ENCODE results near the gene CHD5.

CHD5 gene

DNA sequence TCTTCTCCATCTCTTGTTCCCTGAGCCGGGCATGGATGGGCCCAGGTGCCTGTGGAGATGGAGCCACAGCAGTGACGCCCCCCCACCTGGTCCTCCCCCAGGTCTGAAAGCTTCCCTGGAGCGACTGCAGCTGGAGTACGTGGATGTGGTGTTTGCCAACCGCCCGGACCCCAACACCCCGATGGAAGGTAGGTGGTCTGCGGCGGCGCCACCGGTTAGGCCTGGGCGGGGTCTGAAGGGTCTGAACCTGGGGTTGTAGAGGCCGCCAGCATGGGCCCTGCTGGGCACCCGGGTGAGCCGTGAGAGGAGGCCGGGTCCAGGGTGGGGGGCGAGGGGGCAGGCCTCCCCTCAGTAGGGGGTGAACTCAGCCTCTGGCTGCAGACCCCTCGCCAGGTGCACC is 89.8 kb downstream of the CHD5 start:
- TF ChIP-seq, protein P1, sequence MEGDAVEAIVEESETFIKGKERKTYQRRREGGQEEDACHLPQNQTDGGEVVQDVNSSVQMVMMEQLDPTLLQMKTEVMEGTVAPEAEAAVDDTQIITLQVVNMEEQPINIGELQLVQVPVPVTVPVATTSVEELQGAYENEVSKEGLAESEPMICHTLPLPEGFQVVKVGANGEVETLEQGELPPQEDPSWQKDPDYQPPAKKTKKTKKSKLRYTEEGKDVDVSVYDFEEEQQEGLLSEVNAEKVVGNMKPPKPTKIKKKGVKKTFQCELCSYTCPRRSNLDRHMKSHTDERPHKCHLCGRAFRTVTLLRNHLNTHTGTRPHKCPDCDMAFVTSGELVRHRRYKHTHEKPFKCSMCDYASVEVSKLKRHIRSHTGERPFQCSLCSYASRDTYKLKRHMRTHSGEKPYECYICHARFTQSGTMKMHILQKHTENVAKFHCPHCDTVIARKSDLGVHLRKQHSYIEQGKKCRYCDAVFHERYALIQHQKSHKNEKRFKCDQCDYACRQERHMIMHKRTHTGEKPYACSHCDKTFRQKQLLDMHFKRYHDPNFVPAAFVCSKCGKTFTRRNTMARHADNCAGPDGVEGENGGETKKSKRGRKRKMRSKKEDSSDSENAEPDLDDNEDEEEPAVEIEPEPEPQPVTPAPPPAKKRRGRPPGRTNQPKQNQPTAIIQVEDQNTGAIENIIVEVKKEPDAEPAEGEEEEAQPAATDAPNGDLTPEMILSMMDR (IDR thresholded peaks at IDR 0.05; ENCODE audit: borderline replicate concordance, insufficient read depth, low read depth, low read length): no peak
- no peak overlapping the region for H3K4me3 ChIP-seq (ENCODE audit: low read depth, low read length)

DNA sequence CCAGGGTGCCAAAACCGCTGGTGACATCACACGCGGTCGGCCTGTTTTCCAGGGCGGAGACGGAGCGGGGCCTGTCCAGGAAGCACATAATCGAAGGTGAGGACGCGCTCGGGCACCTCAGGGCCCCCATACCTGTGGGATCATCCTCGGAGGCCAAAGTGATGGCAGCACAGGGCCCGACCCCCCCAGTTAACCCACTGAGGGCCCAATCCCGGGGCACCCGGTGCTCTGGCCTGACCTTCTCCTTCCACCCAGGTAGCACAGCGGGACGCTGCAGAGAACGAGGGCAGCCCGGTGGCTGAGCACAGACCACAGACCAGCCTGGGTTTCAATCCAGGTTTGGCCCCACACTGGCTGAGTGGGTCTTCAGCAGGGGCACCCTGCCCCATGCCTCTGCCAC is 91.2 kb downstream of the CHD5 start:
- no peak overlapping the region for H3K4me3 ChIP-seq (ENCODE audit: low read depth, low read length)

DNA sequence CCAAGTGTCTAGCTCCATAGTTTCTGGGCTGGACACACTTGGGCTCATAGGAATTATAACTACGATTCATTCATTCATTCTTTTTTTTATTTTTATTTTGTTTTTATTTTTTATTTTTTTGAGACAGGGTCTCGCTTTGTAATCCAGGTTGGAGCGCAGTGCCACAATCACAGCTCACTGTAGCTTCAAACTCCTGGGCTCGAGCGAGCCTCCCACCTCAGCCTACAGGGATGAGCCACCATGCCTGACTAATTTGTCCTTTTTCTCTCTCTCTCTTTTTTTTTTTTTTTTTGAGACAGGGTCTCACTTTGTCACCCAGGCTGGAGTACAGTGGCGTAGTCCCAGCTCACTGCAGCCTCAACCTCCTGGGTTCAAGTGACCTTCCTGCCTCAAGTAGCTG is 92.2 kb downstream of the CHD5 start:
- H3K4me3 ChIP-seq (ENCODE audit: low read depth, low read length): no peak overlapping the region
- TF ChIP-seq, protein P1 (IDR thresholded peaks at IDR 0.05; ENCODE audit: borderline replicate concordance, insufficient read depth, low read depth, low read length): no peak

More for the DNA sequence above, 91.2 kb downstream of the CHD5 start:
- TF ChIP-seq, protein P1 (IDR thresholded peaks at IDR 0.05; ENCODE audit: borderline replicate concordance, insufficient read depth, low read depth, low read length): no peak

DNA sequence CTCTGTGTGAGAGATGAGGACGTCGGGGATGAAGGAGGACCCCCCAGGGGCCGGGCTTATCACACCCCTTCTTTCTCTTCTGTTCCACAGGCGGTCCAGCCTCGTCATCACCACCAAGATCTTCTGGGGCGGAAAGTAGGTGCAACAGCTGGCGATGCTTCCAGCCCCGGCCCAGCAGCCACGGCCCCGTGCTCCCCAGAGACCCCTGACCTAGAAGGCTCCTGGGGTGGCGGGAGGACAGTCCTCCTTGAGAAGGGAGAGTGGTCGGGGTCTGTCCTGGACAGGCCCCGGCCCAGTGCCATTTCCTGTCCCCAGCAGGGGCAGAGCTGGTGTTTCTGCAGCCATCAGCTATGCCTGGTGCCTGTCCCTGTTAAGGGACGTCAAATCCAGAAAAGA is 92.7 kb downstream of the CHD5 start:
- TF ChIP-seq, protein P1 (IDR thresholded peaks at IDR 0.05; ENCODE audit: borderline replicate concordance, insufficient read depth, low read depth, low read length): no peak

DNA sequence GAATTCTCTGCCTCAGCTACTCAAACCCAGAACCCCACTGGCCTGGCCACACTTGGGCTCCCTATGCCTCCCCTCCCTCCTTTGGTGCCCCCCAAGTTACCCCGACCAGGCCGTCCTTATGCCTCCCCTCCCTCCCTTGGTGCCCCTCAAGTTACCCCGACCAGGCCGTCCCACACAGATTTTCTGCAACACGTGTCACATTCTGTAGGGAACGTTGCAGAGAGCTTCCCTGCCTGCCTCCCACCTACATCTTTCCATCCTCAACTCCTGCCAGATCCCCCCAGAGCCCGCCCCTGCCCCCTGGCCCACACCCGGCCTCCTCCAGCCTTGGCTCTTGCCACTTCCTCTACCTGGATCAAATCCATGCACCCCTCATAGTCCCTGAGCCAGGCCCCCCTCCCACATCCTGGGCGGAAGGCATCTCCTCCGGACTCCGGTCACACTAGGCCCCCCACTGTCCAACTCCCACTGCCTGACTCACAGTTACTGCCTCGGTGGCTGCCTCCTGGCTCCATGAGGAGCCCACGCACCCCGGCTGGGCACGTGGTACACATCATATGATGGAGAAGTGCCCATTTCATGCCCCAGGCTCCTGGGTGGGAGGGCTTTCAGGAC is 93.3 kb downstream of the CHD5 start:
- no peak overlapping the region for H3K4me3 ChIP-seq (ENCODE audit: low read depth, low read length)
- TF ChIP-seq, protein P1 (IDR thresholded peaks at IDR 0.05; ENCODE audit: borderline replicate concordance, insufficient read depth, low read depth, low read length): no peak

More for the DNA sequence above, 92.7 kb downstream of the CHD5 start:
- no peak overlapping the region for H3K4me3 ChIP-seq (ENCODE audit: low read depth, low read length)

DNA sequence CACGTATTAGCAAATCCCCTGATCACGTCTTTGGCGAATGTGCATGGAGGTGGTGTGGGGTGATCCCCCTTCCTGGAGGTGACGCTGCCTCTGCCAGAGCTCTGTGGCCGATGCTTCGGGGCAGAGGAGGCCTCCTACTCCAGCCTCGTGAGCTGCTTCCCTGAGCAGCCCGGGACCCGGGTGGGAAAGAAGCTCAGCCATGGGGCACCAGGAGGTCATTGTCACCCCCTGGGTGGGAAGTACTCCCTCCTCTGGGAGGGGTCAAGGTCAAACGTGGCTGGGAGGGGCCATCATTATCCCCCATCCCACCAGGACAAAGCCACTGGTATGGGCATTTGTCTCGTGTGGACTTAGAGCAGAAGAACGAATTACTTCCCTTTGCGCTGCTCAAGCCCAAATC is 93.8 kb downstream of the CHD5 start:
- TF ChIP-seq, protein P1 (IDR thresholded peaks at IDR 0.05; ENCODE audit: borderline replicate concordance, insufficient read depth, low read depth, low read length): no peak
- H3K4me3 ChIP-seq (ENCODE audit: low read depth, low read length): no peak overlapping the region

DNA sequence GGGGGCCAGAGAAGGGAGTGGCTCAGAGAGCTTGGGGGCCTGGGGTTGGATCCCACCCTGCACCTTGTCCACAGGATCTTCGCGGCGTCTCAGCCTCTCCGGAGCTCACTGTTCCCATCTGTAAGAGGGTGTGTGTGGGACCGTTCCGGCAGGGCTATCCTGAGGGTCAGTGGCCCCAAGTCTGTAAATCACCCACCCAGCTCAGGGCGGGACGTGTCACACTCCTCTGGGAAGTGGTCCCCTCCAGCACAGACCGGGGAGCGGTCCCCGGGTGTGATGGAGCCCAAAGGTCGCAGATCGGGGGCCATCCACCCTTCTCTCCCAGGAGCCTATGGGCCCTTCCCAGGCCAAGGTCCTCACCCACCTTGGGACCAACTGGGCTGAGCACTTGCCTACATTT is 94.5 kb downstream of the CHD5 start:
- TF ChIP-seq, protein P1 (IDR thresholded peaks at IDR 0.05; ENCODE audit: borderline replicate concordance, insufficient read depth, low read depth, low read length): no peak
- H3K4me3 ChIP-seq (ENCODE audit: low read depth, low read length): no peak overlapping the region

All from GM12875 (cell line).